Left ventricle myocardium superior (tissue), 1 donor: ENCODE measurements around the gene IL13RA1. TPM values are rescaled to one million over a fixed set of nuclear protein-coding genes. Genes with fewer than 3 reads are reported as not detected.

ENCODE experiments used
- total RNA-seq: library from RNA; stranded (reverse); fragmentation: NEBNext Ultra II Directional; extraction: Animal tissue kit (Norgen Biotek cat#: 25700); gene quantifications from one replicate; pipeline ENCODE4 v1.2.1, GENCODE V29; 2021
- donor health status: DM: no; HTN: yes; CAD: no; lungs with severe emphysema.

The IL13RA1 gene
- total RNA-seq, 1 donor from 2014 or later: 17.2 TPM

Other genes with a start within 250 kb of the IL13RA1 start
- 3.3 TPM for gene DOCK11, start 231.8 kb upstream of the IL13RA1 start, total RNA-seq
- not detected for gene ZCCHC12, start 96.2 kb downstream of the IL13RA1 start, total RNA-seq
- gene LONRF3, start 247.0 kb downstream of the IL13RA1 start, total RNA-seq: 4.2 TPM